GM11168 (cell line): ENCODE data around the gene BATF3.
"Not testable (repeated sequence)": the region's sequence is repeated elsewhere in the genome, so short reads cannot be mapped to it uniquely, and the experiment has no call there.

Source experiments
- in situ Hi-C: fragments of 300-500 bp; cut with MboI; formaldehyde crosslinking; loops from one replicate; pipeline ENCODE4 v1.12.0; 2022; ENCODE audit warnings: low sequenced_read_pairs; ENCODE audit not compliant: unreplicated experiment

BATF3 gene, protein sequence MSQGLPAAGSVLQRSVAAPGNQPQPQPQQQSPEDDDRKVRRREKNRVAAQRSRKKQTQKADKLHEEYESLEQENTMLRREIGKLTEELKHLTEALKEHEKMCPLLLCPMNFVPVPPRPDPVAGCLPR

DNA sequence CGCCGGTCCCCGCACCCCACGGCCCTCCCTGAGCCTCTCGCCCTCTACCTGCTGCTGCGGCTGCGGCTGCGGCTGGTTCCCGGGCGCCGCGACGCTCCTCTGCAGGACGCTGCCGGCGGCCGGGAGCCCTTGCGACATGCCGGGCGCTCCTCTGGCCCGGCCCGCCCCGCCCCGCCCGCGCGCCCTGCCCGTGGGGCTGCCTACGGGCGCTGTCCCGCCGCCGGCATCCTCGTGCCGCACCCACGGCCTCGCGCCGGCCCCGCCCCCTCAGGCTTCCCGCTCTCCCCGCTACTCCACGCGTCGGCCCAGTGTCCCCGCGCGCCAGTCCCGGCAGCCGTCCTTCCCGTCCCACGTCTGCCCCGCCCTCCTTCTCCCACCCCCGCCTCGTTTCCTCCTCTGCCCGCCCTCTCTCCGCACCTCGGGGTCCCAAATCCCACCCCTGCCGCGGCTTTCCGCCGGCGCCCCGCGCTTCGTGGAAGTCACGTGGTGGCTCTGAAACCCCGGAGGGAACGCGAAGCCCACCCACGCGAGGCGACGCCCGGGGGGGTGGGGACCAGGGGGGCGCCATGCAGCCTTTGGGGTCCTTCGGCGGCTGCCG, at the start of gene BATF3:
Gene BATF3 (minus strand): TSS at position 216 of the 598 bp plus-strand sequence. CDS start 78 bp downstream, at position 138.
- in situ Hi-C loops: no loop called here

DNA sequence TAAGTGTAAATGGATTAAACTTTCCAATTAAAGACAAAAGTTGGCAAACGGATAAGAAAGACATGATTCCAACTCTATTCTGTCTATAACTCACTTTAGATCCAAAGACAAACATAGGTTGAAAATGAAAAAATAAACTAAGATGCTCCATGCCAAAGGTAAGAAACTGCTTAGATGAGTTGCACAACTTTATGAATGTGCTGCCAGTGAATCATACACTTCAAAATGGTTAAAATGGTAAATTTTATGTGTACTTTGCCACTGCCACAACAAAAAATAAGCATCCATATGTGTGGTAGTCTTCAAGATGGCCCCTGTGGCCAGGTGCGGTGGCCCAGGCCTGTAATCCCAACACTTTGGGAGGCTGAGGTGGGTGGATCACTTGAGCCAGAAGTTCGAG, 46.9 kb upstream of the BATF3 start:
- in situ Hi-C loops: no loop called here

DNA sequence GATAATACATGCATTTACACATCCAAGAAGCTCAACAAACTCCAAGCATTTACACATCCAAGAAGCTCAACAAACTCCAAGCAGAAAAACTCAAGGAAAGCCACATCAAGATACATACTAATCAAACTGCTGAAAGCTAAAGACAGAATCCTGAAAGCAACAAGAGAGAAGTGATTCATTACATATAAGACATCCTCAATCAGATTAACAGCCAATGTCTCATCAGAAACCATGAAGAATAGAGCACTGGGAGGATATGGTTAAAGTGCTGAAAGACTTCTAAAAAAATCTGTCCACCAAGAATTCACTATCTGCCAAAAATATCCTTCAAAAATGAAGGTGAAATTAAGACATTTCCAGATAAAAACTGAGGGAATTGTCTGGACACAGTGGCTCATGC, 45.7 kb upstream of the BATF3 start:
- in situ Hi-C loops: no loop called here

DNA sequence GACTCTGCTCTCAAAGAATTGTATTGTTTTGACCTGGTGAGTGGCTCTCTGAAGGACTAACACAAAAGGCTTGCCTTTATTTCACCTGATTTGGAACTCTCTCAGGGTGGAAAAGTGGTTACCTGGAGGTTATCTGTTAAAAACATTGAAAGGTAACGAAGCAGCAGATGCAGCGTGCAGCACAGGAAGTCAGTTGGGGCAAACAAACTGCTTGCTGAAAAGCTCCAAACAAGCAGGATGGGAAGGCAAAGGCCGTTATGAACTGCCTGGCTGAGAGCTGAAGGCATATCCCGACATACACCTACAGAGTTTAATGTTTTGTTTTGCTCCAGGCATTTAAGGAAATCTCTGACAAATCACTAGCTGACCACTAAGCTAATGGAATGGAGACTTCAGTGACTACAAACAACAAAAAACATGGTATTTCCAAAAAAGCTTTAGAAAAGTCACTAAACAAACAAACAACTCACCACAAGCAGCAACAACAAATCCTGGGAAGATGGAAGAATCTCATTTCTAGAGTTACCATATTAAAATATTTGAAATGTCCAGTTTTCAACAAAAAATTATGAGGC, 44.3 kb upstream of the BATF3 start:
- in situ Hi-C loops: no loop called here

DNA sequence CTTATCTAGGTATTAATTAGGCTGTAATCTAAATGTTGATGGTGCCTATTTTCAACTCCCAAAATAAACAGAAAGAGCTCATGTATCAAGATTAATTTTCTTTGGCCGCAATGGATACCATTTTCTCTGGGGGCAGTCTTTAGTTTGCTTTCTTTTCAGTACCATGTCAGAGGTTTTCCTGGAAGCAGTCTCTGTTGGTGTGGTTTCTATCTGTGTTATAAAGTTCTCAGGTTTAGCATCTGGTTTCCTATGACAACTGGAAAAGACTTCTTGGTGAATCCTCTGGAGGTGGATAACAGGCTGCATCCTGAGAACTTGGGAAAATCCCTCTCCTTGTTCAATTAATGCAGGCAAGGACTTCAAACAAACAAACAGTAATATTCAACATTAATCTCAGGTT, 38.7 kb upstream of the BATF3 start:
- in situ Hi-C loops: no loop called here

DNA sequence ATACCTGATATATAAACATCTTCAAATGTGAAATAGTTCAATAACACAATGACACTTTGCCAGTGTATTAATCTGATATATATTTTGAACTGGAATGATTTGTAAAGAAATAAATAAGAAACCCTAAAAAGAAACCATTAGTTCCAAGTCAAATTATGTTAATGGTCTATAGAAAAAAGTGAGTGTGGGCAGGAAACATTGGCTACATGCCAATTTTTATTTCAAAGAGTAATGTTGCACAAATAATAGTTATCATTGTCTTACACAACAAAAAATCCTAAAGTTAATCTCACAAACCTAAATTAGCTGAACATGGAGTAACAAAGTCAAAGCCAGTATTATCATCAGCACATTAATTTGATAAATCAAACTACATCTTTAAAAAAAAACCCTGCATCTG, 37.9 kb upstream of the BATF3 start:
- in situ Hi-C loops: no loop called here

DNA sequence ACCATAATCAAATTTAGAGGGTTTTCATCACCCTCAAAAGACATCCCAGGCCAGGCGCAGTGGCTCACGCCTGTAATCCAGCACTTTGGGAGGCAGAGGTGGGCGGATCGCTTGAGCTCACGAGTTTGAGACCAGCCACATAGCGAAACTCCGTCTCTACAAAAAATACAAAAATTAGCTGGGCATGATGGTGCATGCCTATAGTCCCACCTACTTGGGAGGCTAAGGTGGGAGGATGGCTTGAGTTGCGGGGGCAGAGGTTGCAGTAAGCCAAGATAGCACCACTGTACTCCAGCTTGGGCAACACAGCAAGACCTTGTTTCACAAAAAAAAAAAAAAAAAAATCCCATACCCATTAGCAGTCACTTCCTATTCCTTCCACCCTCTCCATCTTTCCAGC, 33.5 kb upstream of the BATF3 start:
- in situ Hi-C loops: no loop called here

DNA sequence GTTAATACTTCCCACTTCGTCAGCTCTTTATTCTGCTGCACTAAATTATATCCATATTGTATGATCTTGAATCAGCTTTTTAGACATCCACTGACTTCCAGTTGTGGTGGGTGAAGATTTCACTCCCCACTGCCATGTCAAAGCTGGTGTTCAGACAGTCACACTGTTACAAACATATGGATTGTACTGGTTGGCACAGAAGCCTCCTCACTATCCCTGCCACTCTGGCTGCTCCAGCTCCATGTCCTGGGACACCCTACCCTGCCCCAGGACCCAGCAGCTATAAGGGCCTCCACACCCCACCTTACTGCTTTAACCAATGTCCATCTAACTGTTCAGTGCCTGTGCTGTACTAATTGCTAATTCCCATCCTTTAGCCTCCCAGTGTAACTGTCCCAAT, 32.0 kb upstream of the BATF3 start:
- in situ Hi-C loops: no loop called here

DNA sequence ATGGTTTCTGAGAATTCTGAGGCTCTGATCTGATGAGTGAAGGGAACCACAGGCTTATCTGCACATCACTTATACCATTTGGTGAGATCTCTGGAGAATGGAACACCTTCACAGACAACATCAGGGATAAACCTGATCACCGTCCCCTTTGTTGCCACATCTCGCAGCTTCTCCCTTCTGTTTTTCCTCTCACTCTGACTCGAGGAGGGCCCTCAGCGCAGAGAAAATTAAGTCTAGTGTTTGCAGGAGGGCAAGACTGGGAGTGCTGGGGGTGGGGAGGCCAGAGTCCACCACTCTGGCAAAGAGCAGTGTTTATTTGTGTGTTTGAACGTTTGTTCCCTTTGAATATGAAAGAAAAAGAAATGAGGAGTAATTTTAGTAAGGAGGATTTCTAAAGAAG, 29.0 kb upstream of the BATF3 start:
- in situ Hi-C loops: no loop called here

DNA sequence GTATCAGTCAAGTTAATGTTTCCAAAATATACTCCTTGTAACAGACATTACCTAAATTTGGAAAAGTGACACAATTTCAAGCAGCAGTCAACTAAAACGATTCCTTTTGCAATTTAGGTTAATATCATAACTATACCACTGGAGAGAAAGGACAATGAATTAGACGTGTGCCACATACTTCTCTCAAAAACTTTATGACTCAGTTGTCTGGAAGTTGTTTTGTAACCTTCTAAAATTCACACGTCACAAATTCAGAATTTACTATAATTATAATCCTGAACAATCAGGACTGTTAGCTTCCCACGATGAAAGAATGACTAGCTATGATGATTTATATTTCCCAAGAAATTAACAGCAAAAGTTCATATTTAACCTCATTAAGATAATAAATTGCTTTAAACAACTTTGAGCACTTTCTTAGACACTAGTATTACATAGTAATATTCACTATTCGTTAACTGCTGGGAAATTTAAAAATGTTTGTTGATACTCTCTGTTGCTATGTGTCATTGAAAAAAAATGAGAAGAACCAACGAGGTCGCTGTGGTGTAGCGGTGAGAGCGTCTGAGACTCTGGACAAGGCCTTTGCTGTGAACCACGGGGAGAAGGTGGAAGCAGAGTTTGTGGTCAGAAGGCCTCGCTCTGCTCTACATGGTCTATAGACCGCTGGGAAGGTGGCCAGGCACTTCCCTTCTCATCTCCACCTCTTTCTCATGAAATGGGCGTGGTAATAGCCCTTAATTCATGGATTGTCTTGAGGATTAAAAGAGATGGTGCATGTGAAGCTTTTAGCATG, 27.9 kb upstream of the BATF3 start:
- in situ Hi-C loops: no loop called here

DNA sequence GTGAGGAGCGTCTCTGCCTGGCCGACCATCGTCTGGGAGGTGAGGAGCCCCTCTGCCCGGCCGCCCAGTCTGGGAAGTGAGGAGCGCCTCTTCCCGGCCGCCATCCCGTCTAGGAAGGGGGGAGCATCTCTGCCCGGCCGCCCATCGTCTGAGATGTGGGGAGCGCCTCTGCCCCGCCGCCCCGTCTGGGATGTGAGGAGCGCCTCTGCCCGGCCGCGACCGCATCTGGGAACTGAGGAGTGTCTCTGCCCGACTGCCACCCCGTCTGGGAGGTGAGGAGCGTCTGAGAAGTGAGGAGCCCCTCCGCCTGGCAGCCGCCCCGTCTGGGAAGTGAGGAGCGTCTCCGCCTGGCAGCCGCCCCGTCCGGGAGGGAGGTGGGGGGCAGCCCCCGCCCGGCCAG, 25.0 kb upstream of the BATF3 start:
- in situ Hi-C loops: not testable (repeated sequence)

DNA sequence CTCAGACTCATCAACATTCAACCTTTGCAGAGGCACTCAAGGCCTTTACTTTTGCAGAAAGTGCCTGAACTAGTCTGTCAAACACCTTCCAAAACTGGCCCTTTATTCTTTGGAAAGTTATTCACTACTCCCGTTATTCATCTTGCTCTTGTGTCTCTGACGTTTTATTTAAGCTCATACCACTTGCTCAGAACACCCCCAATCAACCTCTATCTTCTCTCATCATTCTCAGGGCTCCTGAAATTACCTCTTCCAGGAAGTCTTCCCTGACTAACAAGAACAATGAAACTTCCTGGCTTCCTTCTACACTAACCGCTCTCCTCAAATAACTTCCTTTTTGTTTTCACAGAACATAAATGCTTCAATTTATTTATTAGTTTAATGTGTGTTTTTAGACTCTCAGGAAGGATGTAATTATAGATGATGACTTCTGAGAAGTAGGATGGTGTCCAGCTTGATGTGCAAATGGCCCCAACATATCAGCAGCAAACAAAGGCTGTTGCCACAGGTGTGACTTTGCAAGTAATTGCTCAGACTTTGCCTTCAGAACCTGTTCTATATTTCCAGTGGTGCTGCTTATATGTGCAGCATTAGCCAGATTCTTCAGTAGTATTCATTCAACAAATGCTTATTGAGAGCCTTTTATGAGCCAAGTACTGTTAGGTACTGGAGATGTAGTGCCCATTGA, 22.8 kb upstream of the BATF3 start:
- in situ Hi-C loops: no loop called here

DNA sequence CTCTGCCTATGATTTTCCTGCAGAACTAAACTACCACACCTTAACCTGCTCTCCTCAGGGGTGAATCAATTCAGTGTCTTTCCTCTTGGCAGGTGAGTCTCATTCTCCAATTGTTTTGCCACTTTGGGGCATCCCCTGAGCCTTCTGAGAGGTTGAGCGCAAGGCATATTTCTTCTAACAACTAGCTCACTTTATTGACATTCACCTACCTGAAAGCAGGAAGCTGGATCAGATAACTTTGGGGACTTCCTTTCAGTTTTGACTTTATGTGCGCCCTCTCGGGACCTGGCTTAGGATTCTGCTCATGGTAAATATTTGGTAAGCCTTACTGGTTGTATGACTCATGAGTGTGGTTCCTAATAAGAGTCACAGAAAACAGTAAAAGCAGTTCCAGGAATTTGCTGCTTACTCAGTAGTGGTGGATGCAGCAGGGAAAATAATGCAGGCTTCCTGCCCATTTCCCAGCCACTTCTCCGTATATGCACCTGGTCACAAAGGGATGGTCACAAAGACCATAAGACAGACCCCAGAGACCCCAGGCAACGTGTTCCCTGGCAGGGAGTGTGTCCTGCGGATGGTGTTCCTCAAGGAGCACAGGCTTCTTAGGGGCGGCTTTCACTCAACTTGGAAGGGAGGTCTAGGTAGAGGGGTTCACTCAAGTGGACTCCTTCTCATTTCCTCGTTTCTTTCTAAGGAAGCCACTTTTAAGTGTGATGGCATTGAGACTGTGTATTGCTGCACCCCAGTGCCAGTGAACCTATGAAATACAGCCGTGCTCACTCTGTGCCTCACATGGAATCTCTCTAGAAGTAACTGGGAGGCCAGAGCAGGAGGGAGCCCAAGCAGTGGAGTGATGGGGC, 22.0 kb upstream of the BATF3 start:
- in situ Hi-C loops: no loop called here

DNA sequence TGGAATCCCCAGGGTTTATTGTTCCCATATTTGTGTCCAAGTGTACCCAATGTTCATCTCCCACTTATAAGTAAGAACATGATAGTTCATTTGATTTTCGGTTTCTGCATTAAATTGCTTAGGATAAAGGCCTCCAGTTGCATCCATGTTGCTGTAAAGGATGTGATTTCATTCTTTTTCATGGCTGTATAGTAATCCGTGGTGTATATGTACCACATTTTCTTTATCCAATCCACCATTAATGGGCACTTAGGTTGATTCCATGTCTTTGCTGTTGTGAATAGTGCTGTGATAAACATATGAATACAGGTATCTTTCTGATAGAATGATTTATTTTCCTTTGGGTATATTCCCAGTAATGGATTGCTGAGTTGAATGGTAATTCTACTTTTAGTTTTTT, 20.0 kb upstream of the BATF3 start:
- in situ Hi-C loops: no loop called here

DNA sequence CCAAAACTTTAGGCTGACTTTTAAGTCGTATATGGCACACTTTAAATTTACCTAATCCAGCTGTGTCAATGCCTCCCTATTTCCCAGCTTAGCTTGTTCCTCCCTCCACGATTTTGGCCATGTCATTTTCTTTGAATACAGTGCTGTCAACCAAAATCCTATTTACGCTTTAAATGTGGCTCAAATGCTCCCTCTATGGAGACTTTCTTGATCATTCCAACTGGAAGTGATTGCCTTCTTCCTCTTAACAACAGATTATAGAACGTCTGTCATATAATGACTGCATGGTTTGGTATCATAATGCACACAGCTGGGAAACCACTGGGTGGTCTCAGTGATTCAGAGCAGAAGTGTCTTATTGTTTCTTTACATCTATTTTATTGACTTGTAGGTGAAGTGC, 18.9 kb upstream of the BATF3 start:
- in situ Hi-C loops: no loop called here

DNA sequence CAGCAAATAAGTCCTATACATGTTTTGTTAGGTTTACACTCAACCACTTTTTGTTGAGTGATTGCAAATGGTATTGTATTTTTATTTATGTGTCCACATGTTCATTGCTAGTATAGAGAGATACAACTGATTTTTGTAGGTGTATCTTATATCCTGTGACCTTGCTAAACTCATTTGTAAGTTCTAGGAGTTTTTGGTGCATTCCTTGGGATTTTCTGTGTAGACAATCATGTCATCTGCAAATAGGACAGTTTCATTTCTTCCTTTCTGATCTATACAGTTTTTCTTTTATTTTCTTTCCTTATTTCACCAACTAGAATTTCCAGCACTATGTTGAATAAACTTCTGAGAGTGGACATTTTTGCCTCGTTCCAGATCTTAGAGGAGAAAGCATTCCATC, 16.5 kb upstream of the BATF3 start:
- in situ Hi-C loops: no loop called here

DNA sequence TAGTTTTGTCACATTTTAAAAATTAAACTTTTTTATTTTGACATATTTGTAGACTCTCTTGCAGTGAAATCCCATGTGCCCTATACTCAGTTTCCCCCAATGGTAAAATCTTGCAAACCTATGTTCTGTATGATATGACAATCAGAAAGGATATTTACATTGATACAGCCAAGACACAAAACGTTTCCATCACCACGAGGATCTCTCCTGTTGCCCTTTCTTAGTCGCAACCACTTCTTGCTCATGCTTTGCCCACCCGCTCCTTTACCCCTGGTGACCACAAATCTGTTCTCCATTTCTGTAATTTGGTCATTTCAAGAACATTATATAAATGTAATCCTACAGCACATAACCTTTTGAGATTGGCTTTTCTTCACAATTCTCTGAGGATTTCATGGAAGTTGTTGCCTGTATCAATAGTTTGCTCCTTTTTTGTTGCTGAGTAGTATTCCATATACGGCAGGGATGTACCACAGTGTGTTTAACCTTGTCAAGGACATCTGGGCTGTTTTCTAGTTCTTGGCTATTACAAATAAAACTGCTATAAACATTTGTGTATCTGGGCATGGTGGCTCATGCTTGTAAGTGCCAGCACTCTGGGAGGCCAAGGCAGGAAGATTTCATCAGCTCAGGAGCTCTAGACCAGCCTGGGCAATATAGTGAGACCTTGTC, 14.0 kb upstream of the BATF3 start:
- in situ Hi-C loops: no loop called here

DNA sequence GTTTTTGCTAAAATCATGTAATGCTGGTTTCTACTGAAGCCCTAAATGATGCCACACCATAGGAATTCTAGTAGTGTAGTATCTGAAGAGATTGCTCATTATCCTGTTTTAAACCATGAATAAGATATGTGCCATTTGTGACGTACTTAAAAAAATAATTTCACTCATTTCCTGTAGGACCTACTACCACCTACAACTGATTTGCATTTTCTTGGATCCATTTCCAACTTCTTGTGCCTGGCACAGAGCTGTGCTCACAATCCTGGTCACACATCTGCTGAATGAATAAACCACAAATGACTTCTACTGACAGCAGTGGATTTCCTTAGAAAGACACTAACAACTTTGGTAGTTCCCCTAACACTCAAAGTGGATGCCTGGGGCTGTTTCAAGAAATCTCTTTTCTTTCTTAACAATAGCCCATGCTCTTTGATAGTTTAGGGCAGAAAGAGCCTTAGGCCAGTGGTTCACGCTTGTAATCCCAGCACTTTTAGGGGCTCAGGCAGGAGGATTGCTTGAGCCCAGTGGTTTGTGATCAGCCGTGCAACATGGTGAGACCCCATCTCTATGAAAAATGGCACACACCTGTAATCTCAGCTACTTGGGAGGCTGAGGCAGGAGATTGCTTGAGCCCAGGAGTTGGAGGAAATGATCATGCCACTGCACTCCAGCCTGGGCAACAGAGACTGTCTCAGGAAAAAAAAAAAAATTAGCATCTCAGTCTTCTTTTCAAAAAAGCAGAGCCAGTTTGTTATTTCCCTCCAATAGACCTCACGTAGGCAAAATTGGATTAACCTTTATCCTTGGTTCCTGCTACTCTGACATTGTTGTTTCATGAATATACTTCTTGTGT, 13.0 kb upstream of the BATF3 start:
- in situ Hi-C loops: no loop called here

DNA sequence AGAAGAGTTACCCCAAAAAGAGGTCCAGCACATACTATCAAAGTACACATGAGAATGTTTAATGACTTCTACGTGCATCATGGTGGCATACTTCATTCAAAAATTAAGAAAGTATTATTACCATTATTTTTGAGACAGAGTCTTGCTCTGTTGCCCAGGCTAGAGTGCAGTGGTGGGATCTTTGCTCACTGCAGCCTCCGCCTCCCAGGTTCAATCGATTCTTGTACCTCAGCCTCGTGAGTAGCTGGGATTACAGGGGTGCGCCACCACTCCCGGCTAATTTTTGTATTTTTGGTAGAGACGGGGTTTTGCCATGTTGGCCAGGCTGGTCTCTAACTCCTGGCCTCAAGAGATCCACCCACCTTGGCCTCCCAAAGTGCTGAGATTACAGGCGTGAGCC, 12.3 kb upstream of the BATF3 start:
- in situ Hi-C loops: not testable (repeated sequence)
